ENCODE results near the gene ARHGAP27. TPM values are rescaled to one million over a fixed set of nuclear protein-coding genes. Genes with fewer than 3 reads are reported as not detected.
A peak's percentile ranks its signal among the peaks of the same experiment; 100 is the strongest.

ARHGAP27 gene
- total and polyA plus RNA-seq, 2 of the 13 experiments (the other 11 are each of a cell fraction or from before 2014, with no cell fraction given): 15.5 to 18.9 TPM

GRCh38 chr17:45431531-45432404 lies 902 bp downstream of the ARHGAP27 start (continued):
- TF ChIP-seq E2F5 (CRISPR knock-in tag; conservative IDR thresholded peaks at IDR 0.05) (no peak), ZNF451 (CRISPR knock-in tag; IDR thresholded peaks at IDR 0.05) (no peak), ZBTB26 (CRISPR knock-in tag; IDR thresholded peaks at IDR 0.05; ENCODE audit: borderline replicate concordance) (0 out of 2 replicates have a peak, but pooled peaks have one; percentile 68), FOXC1 (CRISPR knock-in tag; IDR thresholded peaks at IDR 0.05; ENCODE audit: borderline replicate concordance) (no peak), STAT5B (CRISPR knock-in tag; IDR thresholded peaks at IDR 0.05) (no peak), NRL (CRISPR knock-in tag; IDR thresholded peaks at IDR 0.05; ENCODE audit: borderline replicate concordance) (no peak), REL (CRISPR knock-in tag; conservative IDR thresholded peaks at IDR 0.05) (0 out of 2 replicates have a peak, but pooled peaks have one; percentile 27), ZNF460 (CRISPR knock-in tag; IDR thresholded peaks at IDR 0.05; ENCODE audit: borderline replicate concordance) (no peak), ZNF770 (CRISPR knock-in tag; IDR thresholded peaks at IDR 0.05) (no peak; the same call in 1 of the 2 replicates), SMARCC2 (IDR thresholded peaks at IDR 0.05) (no peak), MAX (IDR thresholded peaks at IDR 0.05) (no peak; the same call in 1 of the 2 replicates), NCOA5 (CRISPR knock-in tag; IDR thresholded peaks at IDR 0.05) (no peak), PITX1 (CRISPR knock-in tag; IDR thresholded peaks at IDR 0.05) (peak; percentile 69; the same call in 1 of the 2 replicates), HDAC6 (IDR thresholded peaks at IDR 0.05; ENCODE audit: low read depth, low read length) (no peak), RNF219 (CRISPR knock-in tag; IDR thresholded peaks at IDR 0.05) (no peak), TFDP1 (CRISPR knock-in tag; IDR thresholded peaks at IDR 0.05; ENCODE audit: borderline replicate concordance) (no peak), ZNF644 (CRISPR knock-in tag; IDR thresholded peaks at IDR 0.05; ENCODE audit: low read depth) (no peak), NFYB (CRISPR knock-in tag; IDR thresholded peaks at IDR 0.05) (no peak)

All from HepG2 (cell line).